Measurements from ENCODE around the gene PTPDC1. TPM values are rescaled to one million over a fixed set of nuclear protein-coding genes. Genes with fewer than 3 reads are reported as not detected.

The PTPDC1 gene
- total and polyA plus RNA-seq, 2 of the 8 experiments (the other 6 are each of a cell fraction or from before 2014, with no cell fraction given): 4.1 to 7.3 TPM

GRCh38 chr9:94086486-94087345, 2.5 kb downstream of the PTPDC1 start:
- no peaks in the 10 kb centered on the region for H3K79me1 ChIP-seq (ENCODE audit: low read depth, low read length)
- no peak overlapping the region for H2BK12ac ChIP-seq (ENCODE audit: low read depth, low read length)
- no peak overlapping the region for H4K8ac ChIP-seq (ENCODE audit: extremely low read depth, insufficient read depth, low read length)
- H2BK20ac ChIP-seq (ENCODE audit: low read length): no peak overlapping the region
- no peaks in the 10 kb centered on the region for H3K9me3 ChIP-seq (ENCODE audit: insufficient read depth in 2 of 2, low read depth in 1 of 2, low read length in 1 of 2)
- H2BK120ac ChIP-seq (replicated peaks; ENCODE audit: low read depth, low read length): no peak overlapping the region
- H3K27me3 ChIP-seq (replicated peaks in 1 of 4; ENCODE audit: control insufficient read depth in 3 of 4, extremely low read depth in 1 of 4, insufficient read depth in 3 of 4, low read length in 3 of 4): no peaks in the 10 kb centered on the region
- H4K20me1 ChIP-seq (replicated peaks in 1 of 2; ENCODE audit: control insufficient read depth in 1 of 2, insufficient read depth in 2 of 2, low read length in 2 of 2): no peaks in the 10 kb centered on the region
- no peak overlapping the region for H3K4ac ChIP-seq (replicated peaks; ENCODE audit: insufficient read length, low read depth, low read length)
- ChIA-PET CTCF (ENCODE audit: partially characterized antibody) (interaction anchor here (0.7 to 1.1 kb wide), 2 partner anchors 8 to 74 kb away, joined by 3 read pairs; no protein-coding TSS in a partner anchor), POLR2A (ENCODE audit: partially characterized antibody) (interaction anchor here (1.1 to 3.6 kb wide), 5 partner anchors 8 to 123 kb away, joined by 3 to 16 read pairs (median 6); no protein-coding TSS in a partner anchor)
- H3K23me2 ChIP-seq (ENCODE audit: low read depth, low read length): no peaks in the 10 kb centered on the region
- DNase-seq (ENCODE audit: low read depth in 1 of 2, low spot score in 2 of 2): no peak
- no peak overlapping the region for H4K91ac ChIP-seq (replicated peaks; ENCODE audit: insufficient read length, low read length)
- no peak overlapping the region for H3K4me2 ChIP-seq (ENCODE audit: insufficient read depth in 1 of 2, low read depth in 2 of 2, low read length in 2 of 2)
- no peak overlapping the region for H3K4me3 ChIP-seq (ENCODE audit: extremely low read depth in 1 of 4, insufficient read depth in 2 of 4, low read depth in 3 of 4, low read length in 4 of 4)
- no peak overlapping the region for H2AFZ ChIP-seq (ENCODE audit: low read length)
- TF ChIP-seq SUZ12 (IDR thresholded peaks at IDR 0.05; ENCODE audit: low read length): no peak
- no peak for TF ChIP-seq SP2 (IDR thresholded peaks at IDR 0.05; ENCODE audit: low read length)
- no peak for TF ChIP-seq BRCA1 (IDR thresholded peaks at IDR 0.05; ENCODE audit: low read depth, low read length)
- no peak for TF ChIP-seq KDM1A (IDR thresholded peaks at IDR 0.05; ENCODE audit: borderline replicate concordance, low read length)
- no peak for TF ChIP-seq PHF8 (conservative IDR thresholded peaks at IDR 0.05; ENCODE audit: low read depth, low read length)
- no peak overlapping the region for H3K14ac ChIP-seq (ENCODE audit: insufficient read length)
- H3K36me3 ChIP-seq (ENCODE audit: control insufficient read depth in 2 of 4, insufficient read depth in 4 of 4, low read length in 3 of 4): no peaks in the 10 kb centered on the region
- no peak overlapping the region for H2BK5ac ChIP-seq (ENCODE audit: low read depth, low read length)
- no peak overlapping the region for H3K23ac ChIP-seq (ENCODE audit: insufficient read length)
- H2AK5ac ChIP-seq (ENCODE audit: low read depth, low read length): no peak overlapping the region
- no peak overlapping the region for H3K18ac ChIP-seq (ENCODE audit: extremely low read depth, low read length)
- no peak overlapping the region for H3K9ac ChIP-seq (replicated peaks in 1 of 4; ENCODE audit: extremely low read depth in 1 of 4, low read depth in 3 of 4, low read length in 3 of 4)
- no peaks in the 10 kb centered on the region for H3K79me2 ChIP-seq (ENCODE audit: control insufficient read depth in 1 of 2, insufficient read depth in 2 of 2, low read length in 2 of 2)
- no peak overlapping the region for H3K27ac ChIP-seq (ENCODE audit: low read depth, low read length)
- 83% methylated on average over 3 of the region's 3 CpGs; no CpG with 5 or more reads in 1 of the 2 experiments for WGBS, 2 experiments (ENCODE audit: extremely low coverage in 1 of 2, insufficient coverage in 1 of 2, insufficient read length in 1 of 2, insufficient replicate concordance in 2 of 2, low coverage in 1 of 2, low lambda C conversion rate in 2 of 2, missing lambda C conversion rate in 1 of 2)
- H3K4me1 ChIP-seq (replicated peaks in 1 of 4; ENCODE audit: control insufficient read depth in 3 of 4, insufficient read depth in 4 of 4, low read length in 3 of 4): peaks cover 0 to 5% (median 1%) of the 10 kb centered on the region in 4 experiments; a peak in 2 of 7 replicates
- no peak for FAIRE-seq
- no peak overlapping the region for H4K5ac ChIP-seq (ENCODE audit: insufficient read length, low read depth, low read length)
- no peak overlapping the region for H2BK15ac ChIP-seq (ENCODE audit: low read length)
- H3K56ac ChIP-seq (replicated peaks; ENCODE audit: insufficient read length, low read depth, low read length): no peak overlapping the region
